Measurements from ENCODE around the gene INSR.

DNA sequence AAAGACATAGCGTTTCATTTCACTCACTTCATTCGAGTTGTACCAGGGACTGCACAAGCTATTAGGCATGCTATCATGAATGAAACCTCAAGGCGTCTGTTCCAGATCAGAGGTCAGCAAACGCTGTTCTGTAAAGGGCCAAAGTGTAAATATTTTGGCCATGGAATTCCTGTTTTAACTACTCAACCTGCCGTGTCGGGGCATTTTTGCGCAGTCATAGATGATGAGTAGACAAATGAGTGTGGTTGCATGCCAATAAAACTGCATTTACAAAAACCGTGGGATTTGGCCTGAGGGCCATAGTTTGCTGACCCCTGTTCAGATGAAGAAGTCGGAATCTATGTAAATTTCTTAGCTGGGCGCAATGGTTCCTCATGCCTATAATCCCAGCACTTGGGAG lies 6.5 kb downstream of the INSR start:
- TF ChIP-seq, protein P1, sequence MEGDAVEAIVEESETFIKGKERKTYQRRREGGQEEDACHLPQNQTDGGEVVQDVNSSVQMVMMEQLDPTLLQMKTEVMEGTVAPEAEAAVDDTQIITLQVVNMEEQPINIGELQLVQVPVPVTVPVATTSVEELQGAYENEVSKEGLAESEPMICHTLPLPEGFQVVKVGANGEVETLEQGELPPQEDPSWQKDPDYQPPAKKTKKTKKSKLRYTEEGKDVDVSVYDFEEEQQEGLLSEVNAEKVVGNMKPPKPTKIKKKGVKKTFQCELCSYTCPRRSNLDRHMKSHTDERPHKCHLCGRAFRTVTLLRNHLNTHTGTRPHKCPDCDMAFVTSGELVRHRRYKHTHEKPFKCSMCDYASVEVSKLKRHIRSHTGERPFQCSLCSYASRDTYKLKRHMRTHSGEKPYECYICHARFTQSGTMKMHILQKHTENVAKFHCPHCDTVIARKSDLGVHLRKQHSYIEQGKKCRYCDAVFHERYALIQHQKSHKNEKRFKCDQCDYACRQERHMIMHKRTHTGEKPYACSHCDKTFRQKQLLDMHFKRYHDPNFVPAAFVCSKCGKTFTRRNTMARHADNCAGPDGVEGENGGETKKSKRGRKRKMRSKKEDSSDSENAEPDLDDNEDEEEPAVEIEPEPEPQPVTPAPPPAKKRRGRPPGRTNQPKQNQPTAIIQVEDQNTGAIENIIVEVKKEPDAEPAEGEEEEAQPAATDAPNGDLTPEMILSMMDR (IDR thresholded peaks at IDR 0.05; ENCODE audit: borderline replicate concordance, extremely low read depth, low read length, poor library complexity, severe bottlenecking): no peak
- TF ChIP-seq EZH2 (IDR thresholded peaks at IDR 0.05; ENCODE audit: borderline replicate concordance, low read depth, low read length, severe bottlenecking): no peak

All from DND-41 (cell line).